Sigmoid colon (tissue), 4 donors: ENCODE results near the gene KRT75.

Source experiments
- CTCF ChIP-seq, 4 experiments: fragments of 450-650 bp in 3 of 4; fragments of 200-600 bp in 1 of 4; IDR thresholded peaks; one replicate each; pipeline ENCODE4 v1.5.1; 2016 to 2019; ENCODE audit warnings: antibody characterized with exemption in 4 of 4, mild to moderate bottlenecking in 3 of 4, moderate library complexity in 2 of 4
- EP300 ChIP-seq, 4 donors: sonication (generic); formaldehyde crosslinking; IDR thresholded peaks; one replicate each; pipeline ENCODE4 v1.6.1; 2017; ENCODE audit warnings: antibody characterized with exemption in 4 of 4
- POLR2A ChIP-seq, 2 donors: fragments of 450-650 bp; IDR thresholded peaks; one replicate each; pipeline ENCODE4 v1.6.1; 2016; ENCODE audit warnings: antibody characterized with exemption in 2 of 2, mild to moderate bottlenecking in 2 of 2, moderate library complexity in 2 of 2

- no peak for TF ChIP-seq POLR2A (IDR thresholded peaks at IDR 0.05)
- no peak for TF ChIP-seq CTCF (IDR thresholded peaks at IDR 0.05)
- TF ChIP-seq EP300 (IDR thresholded peaks at IDR 0.05) = no peak
Observed at GRCh38 chr12:52434081-52434733, at the start of gene KRT75.
